OCI-LY7 (cell line): ENCODE measurements around the gene KAT2A.

Experiments
- CTCF ChIP-seq: fragments of 200-600 bp; sonication (generic); conservative IDR thresholded peaks from 2 replicates; pipeline ENCODE4 v1.5.1; 2014; ENCODE audit warnings: mild to moderate bottlenecking, antibody characterized with exemption, low read length, moderate library complexity, mixed read lengths
- EZH2phosphoT487 ChIP-seq: fragments of 200-600 bp; sonication (generic); IDR thresholded peaks from 2 replicates; pipeline ENCODE4 v1.6.1; 2018; ENCODE audit warnings: low read depth, borderline replicate concordance, mild to moderate bottlenecking, mixed run types, antibody characterized with exemption, low read length, moderate library complexity, mixed read lengths

GRCh38 chr17:42117397-42118125 lies 3.6 kb downstream of the KAT2A start:
- TF ChIP-seq CTCF, result no peak
- no peak for TF ChIP-seq EZH2phosphoT487
